IMR-90 (cell line): ENCODE measurements around the gene ADARB2. TPM values are rescaled to one million over a fixed set of nuclear protein-coding genes. Genes with fewer than 3 reads are reported as not detected.

Source experiments
- ATAC-seq: fragments of 200-7000 bp; cut with Tn5 transposase; 2 replicates; pipeline ENCODE4 v1.9.1; 2020; ENCODE audit warnings: low read depth, mild to moderate bottlenecking, moderate library complexity
- BruUV-seq: library from RNA; stranded (reverse); fragments of 400-500 nt; replicated peaks from 2 replicates; lab custom pipeline; 2021; lab: Mats Ljungman, UMichigan
- CTCF ChIA-PET: fragments of 300-600 bp; formaldehyde crosslinking; extraction: SDS; loops from one replicate; lab custom pipeline; 2021; ENCODE audit warnings: antibody characterized with exemption; lab: Yijun Ruan, JAX
- POLR2A ChIA-PET: fragments of 300-600 bp; sonication (Branson Sonifier 250); formaldehyde crosslinking; loops from one replicate; lab custom pipeline; 2022; ENCODE audit warnings: antibody characterized with exemption; ENCODE audit not compliant: unreplicated experiment; lab: Charles Lee
- DNase-seq: peaks from one replicate; pipeline ENCODE4 v3.0.0; 2013
- H2AFZ ChIP-seq: replicated peaks from 2 replicates; pipeline ENCODE3; 2013; ENCODE audit warnings: low read length, mild to moderate bottlenecking; ENCODE audit not compliant: poor library complexity
- H2AK5ac ChIP-seq: 2 replicates; pipeline ENCODE4 v1.6.1; 2013; ENCODE audit warnings: low read depth, low read length, inconsistent platforms
- H2AK9ac ChIP-seq: replicated peaks from 2 replicates; pipeline ENCODE3; 2013; ENCODE audit warnings: mild to moderate bottlenecking, low read depth, low read length, moderate library complexity; ENCODE audit not compliant: poor library complexity
- H2BK120ac ChIP-seq: 2 replicates; pipeline ENCODE4 v1.6.1; 2013; ENCODE audit warnings: low read depth, low read length, inconsistent platforms
- H2BK15ac ChIP-seq: 3 replicates; pipeline ENCODE4 v1.6.1; 2013; ENCODE audit warnings: low read depth, low read length, inconsistent platforms
- H2BK20ac ChIP-seq: 2 replicates; pipeline ENCODE4 v1.6.1; 2013; ENCODE audit warnings: low read depth, mild to moderate bottlenecking, inconsistent platforms, low read length, moderate library complexity
- H2BK5ac ChIP-seq: 2 replicates; pipeline ENCODE4 v1.6.1; 2013; ENCODE audit warnings: mild to moderate bottlenecking, low read depth, low read length, inconsistent platforms; ENCODE audit not compliant: poor library complexity, severe bottlenecking
- H3K14ac ChIP-seq: replicated peaks from 2 replicates; pipeline ENCODE4 v1.6.1; 2013; ENCODE audit warnings: low read depth, low read length, inconsistent platforms
- H3K18ac ChIP-seq: 2 replicates; pipeline ENCODE4 v1.6.1; 2013; ENCODE audit warnings: low read depth, low read length, control low read depth
- H3K23ac ChIP-seq: 2 replicates; pipeline ENCODE4 v1.6.1; 2013; ENCODE audit warnings: low read depth, low read length, inconsistent platforms
- H3K27ac ChIP-seq: 2 replicates; pipeline ENCODE4 v1.5.1; 2013; ENCODE audit warnings: mild to moderate bottlenecking, control low read depth, low read length; ENCODE audit not compliant: insufficient read depth
- H3K27me3 ChIP-seq: 2 replicates; pipeline ENCODE4 v1.6.1; 2013; ENCODE audit warnings: low read length; ENCODE audit not compliant: control insufficient read depth, insufficient read depth
- H3K36me3 ChIP-seq: 2 replicates; pipeline ENCODE4 v1.6.1; 2013; ENCODE audit warnings: low read length, mixed read lengths; ENCODE audit not compliant: control insufficient read depth, insufficient read depth
- H3K4ac ChIP-seq: 2 replicates; pipeline ENCODE4 v1.6.1; 2013; ENCODE audit warnings: low read depth, low read length, inconsistent platforms
- H3K4me1 ChIP-seq: 2 replicates; pipeline ENCODE4 v1.6.1; 2013; ENCODE audit warnings: low read length, mixed read lengths; ENCODE audit not compliant: control insufficient read depth, insufficient read depth
- H3K4me2 ChIP-seq: 2 replicates; pipeline ENCODE4 v1.6.1; 2013; ENCODE audit warnings: low read depth, mild to moderate bottlenecking, control low read depth, low read length, moderate library complexity
- H3K4me3 ChIP-seq: 2 replicates; pipeline ENCODE4 v1.5.1; 2013; ENCODE audit warnings: low read depth, mild to moderate bottlenecking, control low read depth, low read length, moderate library complexity; ENCODE audit not compliant: insufficient read depth
- H3K56ac ChIP-seq: 2 replicates; pipeline ENCODE4 v1.6.1; 2013; ENCODE audit warnings: low read length, inconsistent platforms; ENCODE audit not compliant: insufficient read depth; ENCODE audit errors: extremely low read depth
- H3K79me1 ChIP-seq, 2 experiments: 2 replicates each; pipeline ENCODE4 v1.6.1; 2013; ENCODE audit warnings: low read length in 2 of 2, inconsistent platforms in 1 of 2, low read depth in 1 of 2
- H3K9ac ChIP-seq: 2 replicates; pipeline ENCODE4 v1.6.1; 2013; ENCODE audit warnings: low read depth, low read length, control low read depth
- H3K9me1 ChIP-seq: 2 replicates; pipeline ENCODE4 v1.6.1; 2013; ENCODE audit warnings: low read length, inconsistent platforms; ENCODE audit not compliant: insufficient read depth
- H3K9me3 ChIP-seq: 2 replicates; pipeline ENCODE4 v1.6.1; 2013; ENCODE audit warnings: low read length; ENCODE audit not compliant: control insufficient read depth, insufficient read depth
- H4K20me1 ChIP-seq: 2 replicates; pipeline ENCODE4 v1.6.1; 2013; ENCODE audit warnings: low read length, inconsistent platforms; ENCODE audit not compliant: insufficient read depth
- H4K5ac ChIP-seq: 2 replicates; pipeline ENCODE4 v1.6.1; 2013; ENCODE audit warnings: mild to moderate bottlenecking, low read depth, low read length, control low read depth
- H4K8ac ChIP-seq, 2 experiments: 2 replicates each; pipeline ENCODE4 v1.6.1; 2013; ENCODE audit warnings: low read depth in 2 of 2, low read length in 2 of 2, control low read depth in 1 of 2, inconsistent platforms in 1 of 2
- H4K91ac ChIP-seq: 2 replicates; pipeline ENCODE4 v1.6.1; 2013; ENCODE audit warnings: low read depth, low read length, inconsistent platforms; ENCODE audit not compliant: insufficient read depth
- CEBPB ChIP-seq: IDR thresholded peaks from 2 replicates; pipeline ENCODE4 v1.6.1; 2012; ENCODE audit warnings: low read depth, low read length, improper control_type of control experiment
- FOS ChIP-seq: fragments of 150-350 bp; IDR thresholded peaks from 2 replicates; pipeline ENCODE4 v1.6.1; 2016; ENCODE audit warnings: low read depth, low read length
- MAFK ChIP-seq: IDR thresholded peaks from 2 replicates; pipeline ENCODE4 v1.6.1; 2012; ENCODE audit warnings: low read depth, low read length, improper control_type of control experiment
- MAZ ChIP-seq: IDR thresholded peaks from 2 replicates; pipeline ENCODE4 v1.6.1; 2012; ENCODE audit warnings: low read depth, mild to moderate bottlenecking, low read length, improper control_type of control experiment, moderate library complexity, borderline replicate concordance
- NFE2L2 ChIP-seq: fragments of 150-350 bp; IDR thresholded peaks from 2 replicates; pipeline ENCODE4 v1.6.1; 2016; ENCODE audit warnings: low read depth, mild to moderate bottlenecking, low read length
- POLR2A ChIP-seq: IDR thresholded peaks from 2 replicates; pipeline ENCODE4 v1.6.1; 2012; ENCODE audit warnings: mild to moderate bottlenecking, low read depth, low read length
- RCOR1 ChIP-seq: IDR thresholded peaks from 2 replicates; pipeline ENCODE4 v1.6.1; 2012; ENCODE audit warnings: mild to moderate bottlenecking, low read length, improper control_type of control experiment; ENCODE audit not compliant: insufficient replicate concordance
- SMC3 ChIP-seq: fragments of 150-350 bp; IDR thresholded peaks from 2 replicates; pipeline ENCODE4 v1.6.1; 2016; ENCODE audit warnings: low read depth, mild to moderate bottlenecking, antibody characterized with exemption, low read length, moderate library complexity
- WGBS, 2 experiments: methylation state at CpG; one replicate each; pipeline versions ENCODE4 v1.1.5 to v1.1.7; 2013; ENCODE audit warnings: missing lambda C conversion rate in 2 of 2; ENCODE audit not compliant: insufficient read length in 1 of 2; ENCODE audit errors: extremely low coverage in 2 of 2; 5-methylcytosine and 5-hydroxymethylcytosine counted together
- dilution Hi-C: fragments of 300-500 bp; cut with HindIII; formaldehyde crosslinking; loops from one replicate; pipeline ENCODE4 v1.14.3; 2018; ENCODE audit warnings: low sequenced_read_pairs; ENCODE audit not compliant: unreplicated experiment
- in situ Hi-C: fragments of 300-500 bp; cut with MboI; formaldehyde crosslinking; loops from 3 replicates; pipeline ENCODE4 v1.14.3; 2019; ENCODE audit warnings: low sequenced_read_pairs, inconsistent platforms, mixed read lengths
- intact Hi-C: fragments of 100-400 bp; cut with micrococcal nuclease; formaldehyde crosslinking; loops from 2 replicates; pipeline ENCODE4 v1.10.0; 2022
- polyA plus RNA-seq, 3 experiments: library from polyadenylated mRNA; depleted of rRNA; stranded (reverse); fragments of >200 nt; gene quantifications; 2 replicates each; pipeline ENCODE4 v1.2.3, GENCODE V29; 2012; ENCODE audit warnings: low replicate concordance in 1 of 3
- total RNA-seq: library from RNA; depleted of rRNA; stranded (reverse); fragments of >200 nt; gene quantifications from 2 replicates; pipeline ENCODE4 v1.2.3, GENCODE V29; 2012

Gene ADARB2
- total and polyA plus RNA-seq, 2 of the 4 experiments (the other 2 are of a cell fraction) = not detected

GRCh38 chr10:1449021-1449420 is 288.3 kb downstream of the ADARB2 start:
- POLR2A ChIA-PET = no interaction called here
- H2AK5ac ChIP-seq = no peak overlapping the region
- TF ChIP-seq SMC3 (no peak), POLR2A (no peak), NFE2L2 (no peak), MAFK (no peak), MAZ (no peak), FOS (no peak), CEBPB (no peak), RCOR1 (no peak)
- intact Hi-C loops (no loop called here), dilution Hi-C loops (no loop called here), in situ Hi-C loops (no loop called here)
- H3K56ac ChIP-seq = no peak overlapping the region
- H2AK9ac ChIP-seq = no peak overlapping the region
- H2BK120ac ChIP-seq = no peak overlapping the region
- no peak overlapping the region for H3K4me3 ChIP-seq
- H3K4me2 ChIP-seq = no peak overlapping the region
- H3K23ac ChIP-seq = no peak overlapping the region
- CTCF ChIA-PET = no interaction called here
- H3K9me3 ChIP-seq = peaks cover 32% of the 10 kb centered on the region
- H3K9ac ChIP-seq = no peak overlapping the region
- no peak overlapping the region for H4K91ac ChIP-seq
- no peak overlapping the region for H2BK15ac ChIP-seq
- H3K4ac ChIP-seq = no peak overlapping the region
- H3K14ac ChIP-seq = no peak overlapping the region
- H3K79me1 ChIP-seq = no peaks in the 10 kb centered on the region
- no peak overlapping the region for H2BK5ac ChIP-seq
- H4K8ac ChIP-seq = no peak overlapping the region
- no peak overlapping the region for H3K18ac ChIP-seq
- DNase-seq (no peak), ATAC-seq (no peak)
- H2AFZ ChIP-seq = no peak overlapping the region
- H4K5ac ChIP-seq = no peak overlapping the region
- H3K9me1 ChIP-seq = no peaks in the 10 kb centered on the region
- no peaks in the 10 kb centered on the region for H3K27me3 ChIP-seq
- no peaks in the 10 kb centered on the region for H3K4me1 ChIP-seq
- H3K36me3 ChIP-seq = no peaks in the 10 kb centered on the region
- H2BK20ac ChIP-seq = no peak overlapping the region
- H4K20me1 ChIP-seq = no peaks in the 10 kb centered on the region
- BruUV-seq = no TSS peak
- 0% methylated on average over 1 of the region's 7 CpGs; no CpG with 5 or more reads in 1 of the 2 experiments for WGBS, 2 experiments
- H3K27ac ChIP-seq = no peak overlapping the region
